Ureter (tissue), 1 donor: ENCODE measurements around the gene PTPRT. TPM values are rescaled to one million over a fixed set of nuclear protein-coding genes. Genes with fewer than 3 reads are reported as not detected.

Experiments
- DNase-seq: peaks from one replicate; pipeline ENCODE4 v3.0.0-alpha.2; 2020; ENCODE audit warnings: low spot score
- total RNA-seq: library from RNA; stranded (reverse); gene quantifications from one replicate; pipeline ENCODE4 v1.2.4, GENCODE V29; 2023
- donor health status: DM: yes; HTN: yes; CAD: no.

PTPRT gene
- total RNA-seq, 1 donor from 2014 or later, result 0.10 TPM

DNA sequence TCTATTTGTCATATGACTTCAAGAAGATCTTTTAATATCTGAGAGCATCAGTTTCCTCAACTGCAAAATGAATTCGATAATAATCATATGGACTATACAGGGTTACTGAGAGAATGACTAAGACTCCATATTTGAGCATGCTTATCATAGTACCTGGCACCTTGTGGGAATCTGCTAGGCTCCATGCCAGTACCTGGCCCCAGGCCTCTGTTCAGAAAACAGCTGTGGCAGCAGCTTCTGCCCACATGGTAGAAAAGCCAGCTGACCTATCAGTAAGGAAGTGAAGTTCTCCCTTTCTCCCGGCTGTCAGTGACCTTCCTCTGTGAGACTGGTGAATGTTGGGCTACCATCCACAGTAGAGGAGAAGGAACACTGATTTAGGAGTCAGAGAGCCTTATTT is 996.6 kb downstream of the PTPRT start:
- DNase-seq, result no peak

DNA sequence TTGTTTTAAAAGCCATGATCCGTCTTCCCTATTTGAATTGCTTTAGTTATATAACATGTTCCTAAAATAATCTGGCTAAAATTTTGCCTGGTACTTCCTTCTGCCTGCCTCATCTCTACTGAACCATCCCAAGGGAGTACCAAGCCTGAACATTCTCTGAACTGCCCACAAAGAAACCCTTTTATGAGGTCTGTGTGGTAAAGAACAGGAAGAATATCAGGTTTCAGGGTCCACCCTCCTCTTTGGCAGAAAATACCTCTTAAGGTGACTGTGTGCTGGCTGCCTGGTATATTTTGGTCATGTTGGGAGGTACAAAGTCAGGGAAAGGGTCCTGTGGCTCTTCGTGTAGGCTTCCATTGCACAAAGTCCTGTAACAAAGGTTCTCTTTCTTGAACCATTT is 997.4 kb downstream of the PTPRT start:
- no peak for DNase-seq

DNA sequence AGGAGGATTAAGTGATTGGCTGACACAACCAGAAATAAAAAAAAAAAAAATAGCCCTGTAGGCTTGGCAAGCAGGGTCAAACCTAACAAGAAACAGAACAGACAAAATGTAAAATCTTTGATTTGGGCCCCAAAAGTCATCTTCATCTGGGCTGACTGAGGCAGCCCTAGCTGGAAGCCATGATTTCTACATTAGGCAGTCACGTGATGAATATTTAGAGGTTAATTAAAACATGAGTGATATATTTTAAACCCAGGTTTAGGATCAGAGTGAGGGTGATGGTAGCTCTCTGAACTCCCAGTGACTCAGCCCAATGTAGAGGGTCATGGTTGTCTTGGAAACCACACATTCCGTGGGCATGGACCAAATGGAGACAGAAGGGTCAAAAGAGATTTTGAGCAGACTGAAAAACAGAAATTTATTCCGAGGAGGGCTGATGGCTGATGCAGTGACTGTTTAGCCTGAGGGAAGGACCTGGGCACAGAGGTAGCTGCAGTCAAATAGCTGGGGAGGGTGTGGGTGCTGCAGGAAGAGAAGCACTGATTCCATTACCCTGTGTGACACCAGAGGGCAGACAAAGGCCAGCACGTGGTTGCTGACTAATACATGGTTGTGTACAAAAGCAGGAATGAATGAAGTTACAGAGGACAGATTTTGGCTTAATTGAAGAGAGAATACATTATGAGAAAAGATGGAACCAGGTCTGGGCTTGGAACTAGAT is 998.4 kb downstream of the PTPRT start:
- DNase-seq, result no peak

DNA sequence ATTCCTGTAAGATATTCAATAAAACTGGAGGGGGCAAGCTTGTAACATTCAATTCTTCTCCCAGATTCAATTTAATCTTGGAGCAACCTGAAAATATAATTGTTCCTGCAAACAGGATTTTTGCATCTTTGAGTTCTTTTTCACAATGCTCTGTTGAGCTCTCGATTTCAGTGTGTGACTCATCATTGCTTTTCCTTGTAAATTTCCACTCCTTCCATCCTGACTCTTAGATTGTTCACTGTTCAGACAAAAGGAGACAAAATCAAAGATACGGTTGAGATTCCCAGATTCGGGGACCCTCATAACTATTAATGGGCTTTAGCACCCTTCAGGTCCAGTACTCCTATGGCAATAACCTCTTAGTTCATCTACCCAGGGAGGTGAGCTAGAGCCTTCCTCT is 999.6 kb downstream of the PTPRT start:
- no peak for DNase-seq

DNA sequence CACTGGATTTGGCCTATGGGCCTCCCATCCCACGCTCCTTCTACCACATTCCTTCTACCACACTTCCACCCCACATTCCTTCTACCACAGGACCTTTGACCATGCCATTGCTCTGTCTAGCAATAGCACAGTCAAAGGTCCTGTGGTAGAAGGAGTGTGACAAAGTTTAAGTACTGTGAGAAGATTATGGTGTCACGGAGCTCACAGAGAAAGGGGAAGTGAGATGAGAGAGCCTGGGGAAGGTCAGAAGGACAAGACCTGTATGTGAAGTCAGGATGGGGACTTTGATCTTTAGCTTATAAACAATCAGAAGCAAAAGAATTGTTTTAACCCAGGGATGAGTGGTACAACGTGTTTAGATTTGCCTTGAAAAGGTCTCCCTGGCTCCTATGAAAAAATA is 1003.4 kb downstream of the PTPRT start:
- DNase-seq, result no peak

DNA sequence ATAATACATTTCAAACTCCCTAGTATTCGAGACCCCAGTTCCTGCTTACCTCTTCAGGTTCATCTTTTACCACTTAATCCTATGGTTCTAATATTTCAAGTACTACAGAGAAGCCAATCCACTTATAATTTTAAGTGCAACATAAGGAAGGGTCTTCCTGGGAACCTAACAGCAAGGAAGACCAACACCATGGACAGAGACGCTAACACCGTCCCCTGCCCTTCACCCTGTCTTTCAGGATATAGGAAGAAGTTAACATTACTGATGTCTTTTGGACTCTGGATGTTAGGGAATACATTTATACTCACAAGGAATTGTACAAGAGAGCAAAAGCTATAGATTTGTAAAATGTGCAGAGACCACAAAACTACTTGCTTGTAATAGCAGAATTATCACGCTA is 1006.6 kb downstream of the PTPRT start:
- no peak for DNase-seq

DNA sequence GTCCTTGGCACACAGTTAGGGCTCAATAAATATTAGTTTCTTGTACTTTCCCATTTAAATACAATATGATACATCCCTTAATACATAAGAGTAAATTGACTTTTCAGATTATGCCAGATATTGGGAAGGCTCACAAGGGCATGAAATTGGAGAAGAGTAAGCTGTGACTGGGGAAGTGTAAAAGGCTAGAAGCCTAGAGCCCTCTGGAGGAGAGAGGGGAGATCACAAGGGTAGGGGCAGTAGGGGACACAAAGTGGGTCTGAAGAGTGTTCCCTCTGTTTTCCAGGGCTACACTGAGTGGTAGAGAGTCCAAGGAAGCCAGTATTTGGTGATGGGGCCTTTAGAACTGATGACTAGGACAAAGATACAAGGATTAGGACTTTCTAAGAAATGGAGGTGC is 1008.6 kb downstream of the PTPRT start:
- DNase-seq, result no peak

DNA sequence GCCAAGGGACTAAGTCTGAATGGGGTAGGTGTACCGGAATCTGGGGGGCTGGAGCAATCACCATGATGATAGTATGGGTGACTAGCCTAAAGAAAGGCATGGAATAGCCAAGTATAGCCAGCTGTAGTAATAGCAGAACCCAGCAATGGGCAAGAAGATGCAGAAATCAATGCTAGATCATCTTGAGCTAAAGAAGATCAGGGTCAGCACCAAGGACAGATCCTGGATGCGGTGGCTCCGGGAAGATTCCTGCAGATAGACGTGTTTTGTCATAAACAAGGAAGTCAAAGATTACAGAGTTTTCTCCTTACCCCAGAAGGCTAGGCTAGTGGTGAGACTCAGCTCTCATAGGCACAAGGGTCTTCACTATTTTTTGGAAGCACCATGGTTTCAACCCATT is 1009.9 kb downstream of the PTPRT start:
- DNase-seq, result no peak

DNA sequence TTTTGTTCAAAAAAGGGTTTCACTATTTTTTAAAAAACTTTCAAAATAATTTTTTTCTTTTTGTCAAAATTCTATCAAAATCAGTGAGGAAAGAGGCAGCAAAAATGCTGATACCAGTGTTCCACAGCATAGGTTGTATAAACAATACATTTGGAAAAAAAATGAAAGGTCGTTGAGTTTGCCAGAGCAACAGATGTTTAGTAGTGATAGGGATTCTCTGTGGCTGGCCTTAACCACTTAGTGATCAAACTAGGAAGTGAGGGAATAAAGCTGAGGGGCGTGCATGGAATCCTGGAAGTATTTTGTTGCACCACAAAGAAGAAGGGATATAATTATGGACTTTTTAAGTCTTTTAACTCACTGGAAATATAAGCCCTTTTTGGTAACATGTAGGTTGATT is 1016.3 kb downstream of the PTPRT start:
- no peak for DNase-seq

DNA sequence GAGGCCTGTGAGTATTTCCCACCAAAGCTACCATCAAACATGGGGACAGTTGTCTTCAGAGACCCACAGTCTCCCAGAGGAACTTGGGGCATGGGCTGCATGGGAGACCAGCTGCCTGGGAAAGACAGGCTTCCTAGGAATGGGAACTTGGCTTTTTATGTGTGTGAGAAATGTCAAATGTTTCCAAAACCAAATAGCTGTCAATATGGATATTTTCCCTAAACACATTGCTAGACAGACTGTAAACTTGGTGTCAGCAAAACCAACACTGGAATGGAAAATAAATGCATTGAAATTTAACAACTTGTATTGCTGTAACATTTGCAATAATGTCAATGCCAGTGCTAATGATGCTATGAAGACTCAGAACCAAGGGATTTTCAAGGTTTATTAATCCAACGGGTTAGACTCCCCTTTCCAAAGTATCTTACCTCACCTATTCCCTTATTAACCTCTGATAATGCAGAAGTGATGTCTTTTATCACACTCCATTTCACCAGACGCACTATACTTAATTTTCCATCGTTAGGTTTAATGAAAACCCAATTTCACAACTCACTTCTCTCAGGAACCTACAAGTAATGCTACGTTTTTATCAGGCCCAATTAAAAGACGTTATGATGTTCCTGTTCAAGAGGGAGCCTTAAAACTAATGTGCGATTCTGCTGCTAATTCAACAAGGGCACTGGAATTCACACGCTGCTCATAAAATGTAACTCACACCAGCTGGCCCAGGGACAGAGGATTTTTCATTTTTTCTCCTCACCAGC is 1025.4 kb downstream of the PTPRT start:
- no peak for DNase-seq

DNA sequence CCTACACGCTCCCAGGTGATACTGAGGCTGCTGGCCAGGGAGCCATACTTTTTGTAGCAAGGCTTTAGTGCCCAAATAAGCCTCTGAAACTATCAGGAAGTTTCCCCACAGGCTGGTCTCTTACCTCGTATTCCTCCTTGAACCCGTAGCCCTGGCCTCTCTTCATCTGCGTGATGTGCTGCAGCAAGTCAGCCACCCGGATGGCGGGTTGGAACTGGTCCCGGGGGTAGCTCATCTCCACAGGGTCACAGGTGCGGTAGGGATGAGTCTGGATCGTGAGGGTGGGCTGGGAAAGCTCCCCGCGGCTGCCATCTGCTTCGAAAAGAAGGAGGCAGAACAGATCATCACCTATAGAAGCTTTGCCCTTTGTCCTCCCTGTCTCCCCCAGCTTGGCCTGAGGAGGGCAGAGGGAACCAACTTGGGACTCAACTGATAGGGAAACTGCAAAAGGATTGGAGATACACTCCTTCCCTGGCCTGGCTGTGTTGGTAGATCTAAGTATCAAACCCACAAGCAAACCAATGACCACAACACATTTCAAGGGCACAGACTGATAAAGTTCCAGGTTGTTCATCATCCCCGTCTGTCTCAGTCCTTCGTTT is 1028.4 kb downstream of the PTPRT start:
- DNase-seq, result no peak

DNA sequence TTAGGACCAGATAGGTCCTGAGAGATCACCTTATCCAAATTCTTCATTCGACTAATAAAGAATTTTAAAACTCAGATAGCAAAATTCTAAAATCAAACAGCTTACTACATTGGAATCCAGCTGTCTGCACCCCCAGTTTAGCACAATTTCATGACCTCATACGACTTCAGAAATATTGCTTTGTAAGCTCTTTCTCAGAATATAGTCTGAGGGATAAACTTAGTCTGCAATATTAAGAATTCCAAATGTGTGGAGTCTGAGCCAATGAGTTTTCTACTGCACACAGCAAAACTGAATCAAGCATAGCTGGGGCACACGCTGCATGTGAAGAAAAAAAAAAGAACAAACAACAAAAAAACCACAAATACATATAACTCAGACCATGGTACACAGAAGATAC is 1029.9 kb downstream of the PTPRT start:
- DNase-seq, result no peak

DNA sequence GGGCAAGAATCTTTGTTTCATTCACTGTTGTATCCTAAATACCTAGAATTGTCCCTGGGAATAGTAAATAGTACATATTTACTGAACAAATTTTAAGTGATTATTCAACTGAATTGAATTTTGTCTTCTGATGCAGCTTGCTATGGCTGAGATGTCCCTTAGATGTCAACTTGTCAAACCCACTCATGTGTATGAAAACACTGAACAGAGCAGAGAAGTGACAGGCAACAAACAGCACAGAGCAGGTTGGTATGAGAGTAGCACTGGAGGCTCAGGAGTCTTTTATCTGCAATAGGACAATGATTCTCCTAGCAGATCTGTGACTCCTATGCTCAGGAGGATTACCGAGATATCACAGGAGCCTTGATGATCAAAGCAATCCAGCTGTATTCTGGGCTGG is 1031.4 kb downstream of the PTPRT start:
- DNase-seq, result no peak

DNA sequence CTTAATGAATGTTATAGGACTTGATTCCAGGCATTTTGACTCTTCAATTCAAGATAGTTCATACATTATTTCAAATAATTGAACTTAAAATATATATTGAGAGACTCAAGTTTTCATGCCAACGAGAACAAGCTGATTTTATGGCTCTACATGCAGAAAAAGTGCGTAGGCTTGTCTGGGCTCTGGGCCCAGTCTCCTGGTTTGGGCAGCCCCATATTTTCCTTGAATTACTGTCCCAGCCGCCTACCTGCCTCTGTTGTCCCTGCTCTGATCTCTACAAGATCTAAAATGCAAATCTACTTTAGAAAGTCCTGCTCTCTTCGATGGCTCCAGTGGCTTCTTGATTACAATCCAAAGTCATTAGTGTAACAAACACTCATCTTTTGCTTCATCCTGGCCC is 1034.1 kb downstream of the PTPRT start:
- DNase-seq, result no peak

DNA sequence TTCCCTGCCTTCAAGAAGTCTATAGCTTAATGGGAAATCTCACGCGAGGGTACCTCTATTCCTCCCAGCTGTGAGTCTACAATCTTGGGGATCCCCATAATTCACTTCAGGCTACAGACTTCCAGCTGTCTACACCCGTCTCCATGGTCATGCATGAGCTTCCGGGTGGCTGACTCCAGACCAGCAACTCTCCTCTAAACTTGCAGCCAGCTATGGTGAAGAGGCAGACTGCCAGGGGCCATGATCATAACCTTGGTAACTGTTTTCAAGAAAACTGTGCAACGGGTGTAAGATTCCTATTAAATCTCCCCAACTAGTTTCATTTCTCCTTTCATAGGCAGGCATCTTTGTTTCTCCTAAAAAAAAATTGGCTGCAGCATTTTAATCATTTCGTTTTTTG is 1037.1 kb downstream of the PTPRT start:
- DNase-seq, result no peak

DNA sequence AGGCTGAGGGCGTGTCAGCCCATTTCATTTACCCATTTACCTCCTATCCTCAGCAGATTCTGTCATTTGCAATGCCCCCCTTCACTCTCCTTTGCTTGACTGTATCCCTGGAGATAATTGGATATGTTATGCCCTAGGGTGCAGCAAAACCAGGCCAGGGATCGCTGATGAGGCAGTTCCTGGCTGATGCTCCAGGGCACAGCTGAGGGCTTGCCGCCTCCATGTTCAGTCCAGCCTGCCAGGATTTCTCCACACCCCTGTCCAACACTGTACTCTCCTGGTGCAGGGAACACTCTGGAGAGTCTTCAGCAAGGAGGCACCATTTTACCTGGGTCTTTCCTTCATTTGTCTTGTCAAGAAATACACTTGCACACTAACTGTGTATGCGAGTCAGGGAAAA is 1039.5 kb downstream of the PTPRT start:
- DNase-seq, result no peak

DNA sequence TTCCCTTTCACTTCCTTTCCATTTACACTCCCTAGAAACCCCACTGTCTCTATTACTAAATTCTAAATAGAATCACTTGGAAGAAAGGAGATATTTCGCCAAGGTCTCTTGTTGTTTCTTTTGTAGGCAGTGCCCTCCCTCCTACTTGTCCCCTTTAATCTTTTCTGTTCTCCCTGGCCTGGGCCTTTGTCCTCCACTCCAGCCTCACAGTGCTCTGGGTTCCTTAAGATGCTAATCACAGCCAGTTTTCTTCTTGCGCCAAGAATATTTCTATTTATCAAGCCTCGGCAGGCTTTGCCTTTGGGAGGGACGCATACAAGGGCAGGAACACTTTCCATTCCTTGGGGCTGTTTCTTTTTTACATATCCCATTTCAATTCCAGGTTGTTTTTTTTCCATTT is 1051.0 kb downstream of the PTPRT start:
- DNase-seq, result no peak

DNA sequence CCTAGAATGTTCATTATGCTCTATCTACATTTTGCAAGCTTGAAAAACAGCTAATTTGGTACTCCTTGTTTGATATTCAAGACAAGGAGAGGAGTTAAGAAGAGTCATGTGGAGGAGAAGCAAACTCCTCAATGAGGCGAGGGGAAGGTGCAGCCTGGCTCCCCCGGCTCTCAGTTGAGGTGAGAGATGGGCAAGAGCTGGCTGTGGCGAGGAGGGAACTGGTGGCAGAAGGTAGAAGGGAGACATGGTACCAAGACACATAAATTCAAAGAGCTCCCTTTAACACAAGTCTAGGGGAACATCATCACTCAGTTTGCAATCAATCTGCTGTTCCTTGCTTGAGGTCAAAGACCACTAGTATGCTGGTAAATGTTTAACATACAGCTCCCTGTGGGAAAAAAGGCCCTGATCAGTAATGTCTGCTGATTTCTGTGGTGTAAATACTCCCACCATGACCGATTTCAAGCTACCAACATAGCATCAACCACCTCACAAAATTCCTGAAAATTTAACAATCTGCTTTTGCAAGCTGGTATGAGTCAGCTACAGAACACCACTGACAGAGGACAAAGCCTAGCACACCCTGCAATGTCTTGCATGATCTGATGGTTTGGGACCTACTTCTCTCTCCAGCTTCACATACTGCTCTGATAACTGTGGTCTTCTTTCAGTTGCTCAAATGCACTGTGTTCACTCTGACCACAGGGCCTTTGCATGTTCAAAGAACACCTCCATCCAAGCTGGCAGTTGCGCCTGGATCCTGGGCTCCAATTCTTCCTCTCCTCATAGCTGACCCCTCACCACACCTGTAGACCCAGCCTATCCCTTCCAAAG is 1055.2 kb downstream of the PTPRT start:
- DNase-seq, result no peak

DNA sequence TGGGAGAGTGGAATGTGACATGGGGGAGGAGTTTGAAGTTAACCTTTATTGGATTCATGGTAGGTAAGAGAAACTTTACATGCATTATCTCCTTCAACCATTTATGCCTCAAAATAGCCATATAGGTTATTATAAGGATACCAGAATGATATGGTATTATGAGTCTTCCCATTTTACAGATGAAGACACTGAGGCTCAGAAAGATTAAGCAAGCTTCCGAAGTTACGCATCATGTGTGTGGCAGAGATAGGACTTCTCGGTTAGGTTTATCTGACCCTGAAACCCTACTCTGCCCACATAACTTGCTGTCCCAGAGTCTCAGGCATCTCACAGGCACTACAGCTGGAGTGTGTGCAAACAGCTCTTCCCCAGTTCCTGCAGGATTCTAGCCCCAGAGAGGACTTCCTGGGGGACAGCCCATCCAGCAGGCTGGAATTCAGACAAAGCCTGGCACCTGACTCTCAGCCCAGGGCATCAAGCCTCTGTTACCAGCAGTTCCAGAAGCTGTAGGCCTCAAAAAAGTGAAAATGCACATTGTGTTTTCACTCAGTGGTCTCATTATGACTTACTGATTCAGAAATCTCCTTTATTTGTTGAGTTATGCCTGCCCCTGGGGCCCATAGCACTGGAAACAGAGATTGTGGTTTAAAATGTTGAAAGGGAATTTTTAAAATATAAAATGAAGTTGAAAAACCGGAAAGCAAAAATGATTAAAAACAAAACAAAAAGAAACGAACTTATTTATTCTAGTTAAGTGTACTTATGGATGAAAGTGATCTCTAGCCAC is 1058.7 kb downstream of the PTPRT start:
- no peak for DNase-seq

DNA sequence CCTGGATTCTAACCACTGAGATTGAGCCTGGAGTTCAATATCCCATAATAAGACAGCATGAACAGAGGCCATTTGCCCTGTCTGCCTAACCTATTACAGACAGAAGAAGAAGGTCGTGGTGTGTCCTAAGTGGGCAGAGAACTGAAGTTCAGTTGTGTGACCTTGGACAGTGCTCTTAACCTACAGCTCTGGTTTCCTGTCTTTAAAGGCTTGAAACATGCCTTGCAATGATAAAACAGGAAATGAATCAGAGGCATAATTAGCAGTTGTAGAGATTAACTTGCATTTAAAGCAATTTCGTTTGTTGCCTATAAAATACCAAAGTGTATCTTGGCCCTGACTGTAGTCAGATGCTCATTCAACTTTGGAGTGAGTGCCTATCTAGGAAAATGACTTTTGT is 1064.3 kb downstream of the PTPRT start:
- no peak for DNase-seq

DNA sequence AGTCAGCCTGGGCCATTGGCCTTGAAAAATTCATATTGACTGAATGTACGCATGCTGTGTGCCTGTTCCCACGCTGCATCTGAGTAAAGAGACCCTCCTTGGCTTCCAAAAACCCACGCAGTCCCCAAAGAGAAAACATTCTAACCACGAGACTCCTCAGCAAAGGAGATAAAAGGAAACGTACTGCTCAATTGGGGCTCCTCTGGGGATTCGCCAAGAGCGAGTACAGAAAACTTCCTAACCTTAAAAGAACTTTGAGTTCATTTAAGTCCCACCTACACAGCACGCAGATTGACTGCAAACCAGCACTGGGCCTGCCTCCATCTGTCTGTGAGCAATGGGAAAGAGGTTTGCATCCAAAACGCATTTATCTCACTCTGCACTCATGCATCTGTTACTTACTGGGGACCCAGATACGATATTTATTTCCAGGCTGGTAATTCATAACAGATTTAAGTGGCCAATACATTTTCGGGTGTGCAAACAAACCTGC is 1065.7 kb downstream of the PTPRT start:
- DNase-seq, result no peak
